OCI-LY7 (cell line): ENCODE results near the gene BAG2. TPM values are rescaled to one million over a fixed set of nuclear protein-coding genes. Genes with fewer than 3 reads are reported as not detected.

ENCODE experiments used
- BruUV-seq: library from RNA; stranded (reverse); fragments of 400-500 nt; replicated peaks from 2 replicates; lab custom pipeline; 2021; lab: Mats Ljungman, UMichigan
- CTCF ChIA-PET: fragments of 300-600 bp; sonication (Branson Sonifier 250); formaldehyde crosslinking; loops from one replicate; lab custom pipeline; 2022; ENCODE audit warnings: antibody characterized with exemption; ENCODE audit not compliant: unreplicated experiment; lab: Charles Lee
- POLR2A ChIA-PET: fragments of 300-600 bp; sonication (Branson Sonifier 250); formaldehyde crosslinking; loops from one replicate; lab custom pipeline; 2022; ENCODE audit warnings: antibody characterized with exemption; lab: Charles Lee
- DNase-seq: peaks from one replicate; pipeline ENCODE4 v3.0.0-alpha.2; 2015; ENCODE audit warnings: low spot score
- H2AFZ ChIP-seq: fragments of 200-600 bp; sonication (generic), shearing (Covaris generic); 2 replicates; pipeline ENCODE4 v1.6.1; 2014; ENCODE audit warnings: mild to moderate bottlenecking, antibody characterized with exemption, low read length, moderate library complexity
- H3K27ac ChIP-seq: fragments of 200-600 bp; sonication (generic); 2 replicates; pipeline ENCODE4 v1.5.1; 2014; ENCODE audit warnings: mixed run types, low read depth, mild to moderate bottlenecking, moderate library complexity, low read length, inconsistent platforms; ENCODE audit not compliant: poor library complexity, severe bottlenecking
- H3K36me3 ChIP-seq: fragments of 200-600 bp; sonication (generic); 2 replicates; pipeline ENCODE4 v1.6.1; 2014; ENCODE audit warnings: mild to moderate bottlenecking, antibody characterized with exemption, low read length, moderate library complexity, mixed read lengths; ENCODE audit not compliant: insufficient read depth
- H3K4me1 ChIP-seq: fragments of 200-600 bp; sonication (generic); 2 replicates; pipeline ENCODE4 v1.5.1; 2014; ENCODE audit warnings: mild to moderate bottlenecking, low read length; ENCODE audit not compliant: insufficient read depth, poor library complexity, severe bottlenecking
- H3K4me2 ChIP-seq: fragments of 200-600 bp; sonication (generic); 2 replicates; pipeline ENCODE4 v1.6.1; 2014; ENCODE audit warnings: mild to moderate bottlenecking, low read length
- H3K4me3 ChIP-seq: fragments of 200-600 bp; sonication (generic); 2 replicates; pipeline ENCODE4 v1.5.1; 2014; ENCODE audit warnings: mild to moderate bottlenecking, low read depth, low read length; ENCODE audit not compliant: poor library complexity, severe bottlenecking
- H3K79me2 ChIP-seq: fragments of 200-600 bp; sonication (generic); 2 replicates; pipeline ENCODE4 v1.6.1; 2016; ENCODE audit warnings: low read depth, mild to moderate bottlenecking, low read length, moderate library complexity, mixed read lengths; ENCODE audit not compliant: insufficient read depth
- H3K9me2 ChIP-seq: fragments of 200-600 bp; sonication (generic); 2 replicates; pipeline ENCODE4 v1.6.1; 2016; ENCODE audit warnings: mild to moderate bottlenecking, low read length, mixed read lengths; ENCODE audit not compliant: insufficient read depth
- H3K9me3 ChIP-seq: fragments of 200-600 bp; sonication (generic); 2 replicates; pipeline ENCODE4 v1.6.1; 2014; ENCODE audit warnings: mild to moderate bottlenecking, mixed run types, low read length, mixed read lengths
- H4K20me1 ChIP-seq: fragments of 200-600 bp; sonication (generic); 2 replicates; pipeline ENCODE4 v1.6.1; 2014; ENCODE audit warnings: mild to moderate bottlenecking, antibody characterized with exemption, low read length, moderate library complexity, mixed read lengths; ENCODE audit not compliant: insufficient read depth
- CTCF ChIP-seq: fragments of 200-600 bp; sonication (generic); conservative IDR thresholded peaks from 2 replicates; pipeline ENCODE4 v1.5.1; 2014; ENCODE audit warnings: mild to moderate bottlenecking, antibody characterized with exemption, low read length, moderate library complexity, mixed read lengths
- EZH2phosphoT487 ChIP-seq: fragments of 200-600 bp; sonication (generic); IDR thresholded peaks from 2 replicates; pipeline ENCODE4 v1.6.1; 2018; ENCODE audit warnings: low read depth, borderline replicate concordance, mild to moderate bottlenecking, mixed run types, antibody characterized with exemption, low read length, moderate library complexity, mixed read lengths
- intact Hi-C: fragments of 100-400 bp; cut with micrococcal nuclease; formaldehyde crosslinking; loops from one replicate; pipeline ENCODE4 v1.10.0; 2022; ENCODE audit not compliant: unreplicated experiment
- total RNA-seq, 2 experiments: library from RNA; depleted of rRNA in 1 of 2; stranded (reverse); fragments of >200 nt in 1 of 2; shearing (Covaris generic) in 1 of 2; gene quantifications; 2 replicates each; pipeline ENCODE4 v1.2.3, GENCODE V29; 2014 to 2022

BAG2 gene
- total RNA-seq, 2 experiments from 2014 or later = 7.7 to 8.7 TPM

- BruUV-seq = no TSS peak
- H3K4me3 ChIP-seq = no peak overlapping the region
- H3K27ac ChIP-seq = no peak overlapping the region
- TF ChIP-seq CTCF (no peak), EZH2phosphoT487 (no peak)
- no peak for DNase-seq
- no peaks in the 10 kb centered on the region for H4K20me1 ChIP-seq
- H3K36me3 ChIP-seq = peaks cover 50% of the 10 kb centered on the region
- no peaks in the 10 kb centered on the region for H3K4me1 ChIP-seq
- ChIA-PET POLR2A (interaction anchor here (0.9 to 2.9 kb wide), 2 partner anchors 7 to 24 kb away, joined by 3 to 6 read pairs; no protein-coding TSS in a partner anchor), CTCF (no interaction called here)
- H2AFZ ChIP-seq = no peak overlapping the region
- intact Hi-C loops = no loop called here
- H3K4me2 ChIP-seq = no peak overlapping the region
- no peaks in the 10 kb centered on the region for H3K79me2 ChIP-seq
- H3K9me3 ChIP-seq = no peaks in the 10 kb centered on the region
- no peaks in the 10 kb centered on the region for H3K9me2 ChIP-seq
These were observed 36.2 kb upstream of the BAG2 start for GRCh38 chr6:57135885-57136284.

- Histone ChIP-seq H3K4me2 (no peak overlapping the region), H3K36me3 (peaks cover 58% of the 10 kb centered on the region), H3K4me3 (no peak overlapping the region), H3K27ac (no peak overlapping the region), H3K9me3 (no peaks in the 10 kb centered on the region), H3K79me2 (no peaks in the 10 kb centered on the region), H3K9me2 (no peaks in the 10 kb centered on the region), H3K4me1 (no peaks in the 10 kb centered on the region), H4K20me1 (no peaks in the 10 kb centered on the region), H2AFZ (no peak overlapping the region)
- CTCF ChIA-PET = no interaction called here
- no TSS peak for BruUV-seq
- no peak for TF ChIP-seq CTCF
- no peak for TF ChIP-seq EZH2phosphoT487
- POLR2A ChIA-PET = interaction anchor here (0.6 to 1.0 kb wide), 2 partner anchors 50 to 72 kb away, joined by 3 to 5 read pairs; no protein-coding TSS in a partner anchor
- no peak for DNase-seq
- intact Hi-C loops = no loop called here
These were observed 34.8 kb upstream of the BAG2 start for GRCh38 chr6:57137350-57137749.

- BruUV-seq = no TSS peak
- Histone ChIP-seq H3K36me3 (peaks cover 62% of the 10 kb centered on the region), H2AFZ (no peak overlapping the region), H3K4me3 (no peak overlapping the region), H3K79me2 (no peaks in the 10 kb centered on the region), H3K9me3 (no peaks in the 10 kb centered on the region), H4K20me1 (no peaks in the 10 kb centered on the region), H3K27ac (no peak overlapping the region), H3K9me2 (no peaks in the 10 kb centered on the region), H3K4me2 (no peak overlapping the region), H3K4me1 (no peaks in the 10 kb centered on the region)
- no peak for TF ChIP-seq EZH2phosphoT487
- TF ChIP-seq CTCF = no peak
- no peak for DNase-seq
- ChIA-PET POLR2A (interaction anchor here (0.7 to 1.0 kb wide), 2 partner anchors 49 to 310 kb away, joined by 3 to 6 read pairs; no protein-coding TSS in a partner anchor), CTCF (no interaction called here)
- intact Hi-C loops = no loop called here
These were observed 34.1 kb upstream of the BAG2 start for GRCh38 chr6:57138026-57138425.
